ENCODE measurements around the gene TEPSIN. TPM values are rescaled to one million over a fixed set of nuclear protein-coding genes. Genes with fewer than 3 reads are reported as not detected.

TEPSIN gene
- total RNA-seq, 1 experiment from 2014 or later: 40.7 TPM

- no peak for TF ChIP-seq ZNF263 (CRISPR knock-in tag; IDR thresholded peaks at IDR 0.05; ENCODE audit: low read depth)
- 0 out of 2 replicates have a peak, but pooled peaks have one; percentile 28 for TF ChIP-seq FOXP1 (CRISPR knock-in tag; IDR thresholded peaks at IDR 0.05; ENCODE audit: borderline replicate concordance)
- Mint-ChIP-seq H3K9me3 (no peaks in the 10 kb centered on the region), H3K36me3 (peaks cover 11% of the 10 kb centered on the region), H3K27ac (no peak overlapping the region), H3K4me3 (no peak overlapping the region), H3K27me3 (ENCODE audit: low read depth) (no peaks in the 10 kb centered on the region), H3K4me1 (no peaks in the 10 kb centered on the region)
- POLR2A ChIA-PET: no interaction called here
- ATAC-seq (no peak), DNase-seq (ENCODE audit: low spot score) (no peak)
- CTCF ChIA-PET: interaction anchor here (1.2 kb wide), 1 partner anchor 11 kb away, joined by 3 read pairs; no protein-coding TSS in a partner anchor
These were observed 24.7 kb upstream of the TEPSIN start for GRCh38 chr17:81263371-81264181.

GRCh38 chr17:81261582-81262336 lies 22.9 kb upstream of the TEPSIN start:
- Mint-ChIP-seq H3K4me3 (no peak overlapping the region), H3K27me3 (ENCODE audit: low read depth) (no peaks in the 10 kb centered on the region), H3K4me1 (no peaks in the 10 kb centered on the region), H3K9me3 (no peaks in the 10 kb centered on the region), H3K36me3 (peaks cover 2% of the 10 kb centered on the region; the same call in 1 of the 2 replicates), H3K27ac (no peak overlapping the region)
- no peak for DNase-seq (ENCODE audit: low spot score)
- ChIA-PET POLR2A (interaction anchor here (0.5 kb wide), 1 partner anchor 135 kb away, joined by 3 read pairs; no protein-coding TSS in a partner anchor), CTCF (interaction anchor here (0.9 to 1.0 kb wide), 2 partner anchors 33 to 223 kb away, joined by 3 read pairs; partner anchors contain the start of gene SLC38A10)
- ATAC-seq: no peak
- TF ChIP-seq SOX15 (CRISPR knock-in tag; IDR thresholded peaks at IDR 0.05): no peak
- TF ChIP-seq CTCF (IDR thresholded peaks at IDR 0.05): no peak
- no peak for TF ChIP-seq JAZF1 (CRISPR knock-in tag; IDR thresholded peaks at IDR 0.05)
- TF ChIP-seq TEAD1 (CRISPR knock-in tag; IDR thresholded peaks at IDR 0.05): no peak
- TF ChIP-seq NR3C1 (CRISPR knock-in tag; conservative IDR thresholded peaks at IDR 0.05; ENCODE audit: low read depth): no peak
- no peak for TF ChIP-seq ATF2 (CRISPR knock-in tag; IDR thresholded peaks at IDR 0.05; ENCODE audit: borderline replicate concordance, low read depth)
- TF ChIP-seq GTF2I (CRISPR knock-in tag; conservative IDR thresholded peaks at IDR 0.05): no peak
- no peak for TF ChIP-seq SP1 (CRISPR knock-in tag; conservative IDR thresholded peaks at IDR 0.05)
- no peak for TF ChIP-seq MYBL2 (CRISPR knock-in tag; IDR thresholded peaks at IDR 0.05)
- TF ChIP-seq CBFB (CRISPR knock-in tag; IDR thresholded peaks at IDR 0.05; ENCODE audit: low read depth): no peak
- no peak for TF ChIP-seq ZNF671 (CRISPR knock-in tag; IDR thresholded peaks at IDR 0.05)

- H3K4me3 Mint-ChIP-seq: no peak overlapping the region
- no peaks in the 10 kb centered on the region for H3K4me1 Mint-ChIP-seq
- ChIA-PET CTCF (interaction anchor here (1.0 kb wide), 1 partner anchor 34 kb away, joined by 3 read pairs; the partner anchor contains the start of gene SLC38A10), POLR2A (interaction anchor here (0.5 kb wide), 1 partner anchor 136 kb away, joined by 3 read pairs; no protein-coding TSS in a partner anchor)
- H3K27ac Mint-ChIP-seq: no peak overlapping the region
- DNase-seq (ENCODE audit: low spot score) (no peak), ATAC-seq (no peak)
- peaks cover 2% of the 10 kb centered on the region; the same call in 1 of the 2 replicates for H3K36me3 Mint-ChIP-seq
- TF ChIP-seq E2F5 (CRISPR knock-in tag; IDR thresholded peaks at IDR 0.05) (no peak), CTCF (IDR thresholded peaks at IDR 0.05) (no peak), ATF1 (CRISPR knock-in tag; IDR thresholded peaks at IDR 0.05) (no peak), PRRX2 (CRISPR knock-in tag; IDR thresholded peaks at IDR 0.05) (no peak)
- no peaks in the 10 kb centered on the region for H3K27me3 Mint-ChIP-seq (ENCODE audit: low read depth)
- H3K9me3 Mint-ChIP-seq: no peaks in the 10 kb centered on the region
These were observed 22.2 kb upstream of the TEPSIN start for GRCh38 chr17:81261096-81261495.

All from WTC11 (cell line).